ENCODE data around the gene DHRS9.

DHRS9 gene

GRCh38 chr2:169069341-169069740, at the start of gene DHRS9:
Gene DHRS9 (plus strand): TSS chr2:169069563. CDS start chr2:169081582, 12,019 bp downstream.
- H3K4me3 ChIP-seq (ENCODE audit: low read depth, low read length) = no peak within 1 kb of the TSS
- no peak for TF ChIP-seq CTCF (IDR thresholded peaks at IDR 0.05; ENCODE audit: low read depth, low read length)

- no peak overlapping the region for H3K4me3 ChIP-seq (ENCODE audit: low read depth, low read length)
- no peak for TF ChIP-seq CTCF (IDR thresholded peaks at IDR 0.05; ENCODE audit: low read depth, low read length)
Observed at GRCh38 chr2:169023161-169023560, 46.2 kb upstream of the DHRS9 start.

- H3K4me3 ChIP-seq (ENCODE audit: low read depth, low read length) = no peak overlapping the region
- TF ChIP-seq CTCF (IDR thresholded peaks at IDR 0.05; ENCODE audit: low read depth, low read length) = no peak
Observed at GRCh38 chr2:169026056-169026455, 43.3 kb upstream of the DHRS9 start.

- no peak for TF ChIP-seq CTCF (IDR thresholded peaks at IDR 0.05; ENCODE audit: low read depth, low read length)
- no peak overlapping the region for H3K4me3 ChIP-seq (ENCODE audit: low read depth, low read length)
Observed at GRCh38 chr2:169027234-169027633, 42.1 kb upstream of the DHRS9 start.

GRCh38 chr2:169029341-169029740, 40.0 kb upstream of the DHRS9 start:
- TF ChIP-seq CTCF (IDR thresholded peaks at IDR 0.05; ENCODE audit: low read depth, low read length) = no peak
- H3K4me3 ChIP-seq (ENCODE audit: low read depth, low read length) = no peak overlapping the region

- no peak within 1 kb of the TSS for H3K4me3 ChIP-seq (ENCODE audit: low read depth, low read length)
- TF ChIP-seq CTCF (IDR thresholded peaks at IDR 0.05; ENCODE audit: low read depth, low read length) = no peak
Observed at GRCh38 chr2:169031202-169031601, 38.2 kb upstream of the DHRS9 start, which contains the start of gene ABCB11. Gene ABCB11 (minus strand): TSS chr2:169031324. CDS start chr2:169018125, 13,199 bp downstream.

- H3K4me3 ChIP-seq (ENCODE audit: low read depth, low read length) = no peak overlapping the region
- no peak for TF ChIP-seq CTCF (IDR thresholded peaks at IDR 0.05; ENCODE audit: low read depth, low read length)
Observed at GRCh38 chr2:169034256-169034655, 35.1 kb upstream of the DHRS9 start.

Data from WI38 (cell line).